LoVo (cell line): ENCODE data around the gene SPRR2F.

Experiments used
- DNase-seq: peaks from one replicate; pipeline ENCODE4 v3.0.0-alpha.2; 2016; ENCODE audit warnings: low spot score

The SPRR2F gene

GRCh38 chr1:153072806-153073726 lies 40.2 kb downstream of the SPRR2F start:
- DNase-seq, result no peak

- no peak for DNase-seq
Observed at GRCh38 chr1:153071511-153071910, 41.8 kb downstream of the SPRR2F start, which contains the start of gene SPRR2B. Gene SPRR2B (minus strand): TSS chr1:153071611. CDS start chr1:153070839, 772 bp downstream.

GRCh38 chr1:153070243-153070642 lies 43.1 kb downstream of the SPRR2F start:
- no peak for DNase-seq
